ENCODE results near the gene PDZRN4.

PDZRN4 gene

GRCh38 chr12:41460906-41461305, 272.8 kb downstream of the PDZRN4 start:
- DNase-seq (ENCODE audit: low read depth): no peak

DNA sequence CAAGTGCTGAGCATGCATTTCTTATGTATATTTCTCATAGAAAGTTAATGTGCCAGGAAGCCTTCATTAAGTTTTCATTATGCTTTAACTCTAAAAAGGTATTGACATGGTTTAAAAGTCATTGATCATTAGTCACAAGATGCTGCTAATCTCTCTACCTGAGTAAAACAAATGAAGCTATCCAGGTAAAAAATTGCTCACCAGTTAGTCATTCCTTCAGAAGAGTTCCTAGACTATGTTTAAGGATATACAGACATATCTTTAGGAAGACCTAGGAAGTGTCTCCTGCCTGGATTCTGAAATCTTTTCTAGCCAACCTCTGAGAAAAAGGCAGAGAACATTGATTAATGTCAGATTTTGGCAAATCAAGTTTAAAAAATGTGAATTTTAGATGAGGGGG, 274.2 kb downstream of the PDZRN4 start:
- DNase-seq (ENCODE audit: low read depth): no peak

DNA sequence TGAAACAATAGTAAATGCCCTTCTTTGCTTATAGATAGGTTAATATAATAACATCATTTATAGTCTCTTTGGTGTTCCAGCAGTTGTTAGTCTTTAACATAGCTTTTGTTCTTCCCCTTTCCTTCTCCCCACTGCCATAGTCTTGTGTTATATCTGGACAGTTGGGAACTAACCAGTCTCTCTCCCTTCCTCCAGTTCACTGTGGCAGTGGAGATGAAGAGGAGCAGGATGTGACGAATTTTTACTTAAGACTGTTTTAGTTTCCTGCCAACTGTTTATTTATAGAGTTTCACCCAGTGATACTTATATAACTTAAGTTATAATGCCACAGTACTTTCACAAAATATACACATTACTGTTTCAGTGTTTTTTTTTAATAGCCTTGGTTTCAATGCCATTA, 277.4 kb downstream of the PDZRN4 start:
- no peak for DNase-seq (ENCODE audit: low read depth)

GRCh38 chr12:41466300-41466699, 278.2 kb downstream of the PDZRN4 start:
- no peak for DNase-seq (ENCODE audit: low read depth)

DNA sequence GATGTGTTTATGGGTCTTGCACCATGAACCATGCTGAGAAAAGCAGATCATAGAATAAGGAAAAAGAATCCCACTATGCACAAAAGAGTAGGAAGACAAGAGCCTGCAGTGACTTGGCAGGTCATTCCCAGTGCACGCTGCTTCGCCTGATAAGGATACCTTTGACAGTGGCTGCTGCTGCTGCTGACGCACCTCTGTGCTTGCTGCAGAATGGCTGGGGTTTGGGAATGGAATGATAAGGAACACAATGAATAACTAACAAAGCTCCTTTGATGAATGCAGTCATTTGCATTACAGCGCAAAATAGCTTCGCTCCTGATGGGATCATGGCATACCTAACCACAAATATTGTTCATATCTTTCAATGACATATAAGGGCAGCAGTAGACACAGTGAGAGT, 278.7 kb downstream of the PDZRN4 start:
- DNase-seq (ENCODE audit: low read depth): no peak

GRCh38 chr12:41467591-41468325, 279.6 kb downstream of the PDZRN4 start:
- DNase-seq (ENCODE audit: low read depth): no peak

- DNase-seq (ENCODE audit: low read depth): no peak
These were observed 280.2 kb downstream of the PDZRN4 start for GRCh38 chr12:41468341-41468740.

DNA sequence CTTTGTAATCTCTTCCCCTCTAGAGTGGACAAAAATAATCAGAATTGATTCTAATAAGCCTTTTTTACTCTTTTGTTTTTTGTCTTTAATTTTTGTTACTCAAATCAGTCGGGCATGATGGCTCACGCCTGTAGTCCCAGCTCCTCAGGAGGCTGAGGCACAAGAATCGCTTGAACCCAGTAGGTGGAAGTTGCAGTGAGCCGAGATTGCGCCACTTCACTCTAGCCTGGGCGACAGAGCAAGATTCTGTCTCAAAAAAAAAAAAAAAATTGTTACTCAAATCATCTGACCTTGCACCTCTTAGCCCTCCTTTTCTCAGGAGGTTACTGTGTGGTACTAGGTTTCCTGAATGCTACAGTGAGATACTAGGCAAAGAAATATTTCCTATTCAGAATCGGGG, 280.6 kb downstream of the PDZRN4 start:
- no peak for DNase-seq (ENCODE audit: low read depth)

DNA sequence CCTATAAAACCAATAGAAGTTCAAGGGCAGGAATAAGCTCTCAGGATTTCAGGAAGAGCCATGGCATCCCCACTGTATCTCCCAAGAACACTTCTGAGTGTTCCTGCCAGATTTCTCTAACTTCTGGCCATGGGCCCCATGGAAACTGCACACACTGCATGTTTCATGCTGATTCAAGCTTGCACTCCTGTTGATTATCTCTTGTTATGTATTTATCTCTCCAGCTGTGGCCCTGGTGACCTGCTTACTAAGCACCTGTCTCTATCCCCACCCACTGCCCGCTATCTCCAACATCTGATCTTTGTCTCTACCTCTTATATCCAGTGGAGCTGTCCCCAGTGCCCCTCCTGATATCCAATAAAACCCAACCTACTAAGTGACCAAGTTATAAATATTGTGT, 285.3 kb downstream of the PDZRN4 start:
- no peak for DNase-seq (ENCODE audit: low read depth)

DNA sequence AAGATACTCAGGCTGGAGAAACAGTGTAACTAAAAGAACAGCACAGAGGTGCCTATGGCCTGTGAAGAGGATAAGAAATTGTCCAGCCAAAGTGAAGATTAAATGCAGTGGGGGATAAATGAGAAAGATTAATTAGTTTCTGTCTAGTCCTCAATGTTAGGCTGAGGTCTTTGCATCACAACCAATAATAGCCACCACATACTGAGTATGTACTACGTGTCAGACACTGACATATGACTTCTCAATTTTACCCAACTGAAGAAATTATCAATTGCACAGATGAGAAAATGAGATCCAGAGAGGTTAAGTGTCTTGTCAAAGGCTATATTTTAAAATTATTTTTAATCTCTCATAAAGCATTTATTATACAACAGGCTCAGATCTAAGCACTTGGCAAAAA, 285.9 kb downstream of the PDZRN4 start:
- DNase-seq (ENCODE audit: low read depth): no peak

DNA sequence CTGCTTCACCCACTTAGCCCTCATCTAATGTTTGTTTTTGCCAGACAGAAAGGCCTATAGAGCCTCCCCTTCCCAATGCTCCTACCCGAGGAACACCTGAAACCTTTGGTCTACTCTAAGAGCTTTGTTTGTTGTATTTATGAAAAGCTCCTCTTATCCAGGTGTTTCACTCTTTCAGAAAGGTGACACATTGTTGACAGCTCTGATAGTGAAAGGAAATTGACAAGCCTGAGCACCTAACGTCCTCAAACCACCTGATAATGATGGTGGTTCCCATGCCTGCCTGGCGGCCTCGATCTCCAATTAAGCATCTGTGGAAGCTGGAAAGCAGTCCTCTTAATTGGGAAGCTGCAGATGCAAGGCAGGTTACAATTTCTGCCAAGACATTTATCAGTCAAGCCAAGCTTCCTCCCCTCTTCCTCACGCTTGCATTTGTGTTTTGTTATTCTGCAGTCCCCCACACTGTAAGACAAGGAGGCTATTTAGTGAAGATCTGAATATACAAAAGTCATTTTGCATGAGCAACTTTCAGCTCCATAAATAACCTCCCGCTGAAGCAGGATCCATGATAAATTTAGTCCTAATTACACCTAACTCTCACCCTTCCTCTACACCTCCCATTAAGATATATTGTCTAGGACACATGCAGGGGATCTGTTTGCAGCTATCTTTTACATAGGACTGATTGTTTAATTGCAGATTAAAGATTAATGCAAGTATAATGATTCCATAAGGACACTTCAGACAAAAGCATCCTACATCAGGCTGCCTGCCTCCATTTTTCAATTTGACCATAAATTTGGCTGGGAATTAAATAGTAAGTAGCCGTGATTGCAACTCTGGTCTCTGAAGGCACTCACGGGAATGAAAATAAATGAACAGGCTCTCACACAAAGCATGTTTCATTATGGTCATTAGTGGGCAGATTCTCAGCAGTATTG, 288.6 kb downstream of the PDZRN4 start:
- DNase-seq (ENCODE audit: low read depth): no peak

DNA sequence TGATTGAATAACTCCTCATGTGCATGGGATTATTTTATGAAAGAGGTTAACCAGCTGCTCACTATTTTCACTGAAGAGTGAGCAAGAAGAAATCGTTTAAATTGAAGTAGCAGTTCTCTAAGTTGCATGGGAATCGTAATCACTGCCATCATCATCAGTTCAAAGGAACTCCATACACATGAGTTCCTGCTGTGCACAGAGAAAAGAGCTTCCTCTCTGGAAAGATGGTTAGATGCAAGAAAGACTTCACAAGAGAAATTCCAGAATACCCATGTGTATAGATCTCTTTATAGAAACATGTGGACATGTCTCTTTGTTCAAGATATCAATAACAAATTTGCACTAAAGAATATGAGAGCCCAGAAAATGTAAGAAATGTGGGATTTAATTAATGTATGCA, 291.3 kb downstream of the PDZRN4 start:
- DNase-seq (ENCODE audit: low read depth): no peak

GRCh38 chr12:41485203-41485602, 297.1 kb downstream of the PDZRN4 start:
- DNase-seq (ENCODE audit: low read depth): no peak

DNA sequence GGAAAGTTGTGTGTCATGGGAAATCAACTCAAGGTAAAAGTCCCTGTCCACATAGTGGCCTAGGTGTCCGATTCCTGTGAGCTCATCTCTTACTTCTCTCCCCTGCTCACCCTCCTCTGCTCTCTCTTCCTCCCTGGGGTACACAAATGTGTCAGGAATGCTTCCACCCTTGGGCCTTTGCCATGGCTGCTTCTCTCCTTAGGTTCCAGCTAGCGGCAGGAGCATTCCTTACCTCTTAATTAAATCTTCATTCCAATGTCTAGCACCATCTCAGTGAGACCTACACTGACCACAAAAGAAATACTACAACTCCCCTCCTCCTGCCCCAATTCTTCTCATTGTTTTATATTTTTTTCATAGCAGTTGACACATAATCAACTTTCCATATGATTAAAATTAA, 298.6 kb downstream of the PDZRN4 start:
- no peak for DNase-seq (ENCODE audit: low read depth)

GRCh38 chr12:41496009-41496408, 307.9 kb downstream of the PDZRN4 start:
- no peak for DNase-seq (ENCODE audit: low read depth)

DNA sequence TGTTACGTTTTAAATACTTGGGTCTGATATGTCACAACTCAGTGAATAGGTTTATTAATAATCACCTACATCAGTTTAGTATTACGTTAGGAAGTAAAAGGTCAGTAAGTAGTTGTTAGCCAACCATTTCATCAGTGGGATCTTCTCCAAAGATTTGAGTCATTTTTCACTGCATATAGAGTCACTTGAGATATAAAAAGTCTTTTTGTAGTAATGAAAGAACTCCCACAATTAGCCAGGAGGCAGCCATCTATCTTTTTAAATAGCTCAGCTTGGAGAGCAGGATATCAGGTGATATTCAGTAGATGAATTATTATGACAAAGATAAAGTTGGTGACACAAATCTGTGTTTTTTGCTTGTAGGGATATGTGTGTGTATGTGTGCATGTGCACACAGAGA, 309.3 kb downstream of the PDZRN4 start:
- DNase-seq (ENCODE audit: low read depth): no peak

- no peak for DNase-seq (ENCODE audit: low read depth)
These were observed 316.9 kb downstream of the PDZRN4 start for GRCh38 chr12:41504976-41505375.

- no peak for DNase-seq (ENCODE audit: low read depth)
These were observed 319.2 kb downstream of the PDZRN4 start for GRCh38 chr12:41507286-41507685.

- no peak for DNase-seq (ENCODE audit: low read depth)
These were observed 321.3 kb downstream of the PDZRN4 start for GRCh38 chr12:41509271-41510055.

DNA sequence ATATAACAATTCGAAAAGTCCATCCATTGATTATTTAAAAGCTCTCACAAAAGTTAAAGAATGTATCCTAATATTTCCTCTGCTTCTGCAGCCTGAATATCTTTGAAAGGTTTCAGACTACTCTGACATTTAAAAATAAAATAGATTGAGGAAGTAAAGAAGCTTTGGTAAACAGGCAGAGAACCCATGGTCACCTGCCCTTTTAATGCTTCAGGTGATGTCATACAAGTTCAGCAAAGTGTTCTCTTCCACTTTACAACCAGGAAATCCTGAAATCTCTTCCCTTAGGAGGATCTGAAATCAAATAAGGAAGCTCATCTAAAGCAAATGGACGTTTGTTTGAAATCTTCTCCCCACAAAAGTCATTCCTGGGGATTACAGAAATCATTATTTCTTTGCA, 322.4 kb downstream of the PDZRN4 start:
- DNase-seq (ENCODE audit: low read depth): no peak

GRCh38 chr12:41511247-41511646, 323.1 kb downstream of the PDZRN4 start:
- DNase-seq (ENCODE audit: low read depth): no peak

DNA sequence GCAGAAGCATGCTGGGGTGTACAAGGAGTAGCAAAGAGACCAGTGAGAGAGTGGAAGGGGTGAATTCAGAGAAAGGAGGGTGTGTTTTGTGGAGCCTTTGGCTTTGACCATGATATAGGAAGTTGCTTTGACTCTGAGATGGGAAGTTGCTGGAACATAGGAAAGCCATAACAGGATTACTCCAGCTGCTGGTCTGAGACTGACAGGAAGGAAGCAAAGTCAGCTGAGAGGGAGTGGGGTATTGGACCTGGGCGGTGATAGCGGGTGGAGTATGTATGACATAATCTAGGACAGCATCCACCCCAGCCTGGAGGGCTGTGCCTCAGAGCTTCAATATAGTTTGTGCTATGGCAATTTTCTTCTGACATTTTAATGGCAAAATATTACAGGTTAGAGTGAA, 324.4 kb downstream of the PDZRN4 start:
- no peak for DNase-seq (ENCODE audit: low read depth)
